GM18505 (cell line): ENCODE measurements around the gene S100A4.
"Not testable (repeated sequence)": the region's sequence is repeated elsewhere in the genome, so short reads cannot be mapped to it uniquely, and the experiment has no call there.

Source experiments
- ATAC-seq: cut with Tn5 transposase; IDR thresholded peaks from one replicate; pipeline ENCODE4 v1.9.1; 2021; ENCODE audit not compliant: unreplicated experiment
- POLR2A ChIP-seq: IDR thresholded peaks from 4 replicates; pipeline ENCODE4 v1.6.1; 2011; ENCODE audit warnings: borderline replicate concordance; ENCODE audit not compliant: insufficient read depth, insufficient read length; ENCODE audit errors: extremely low read depth

Gene S100A4

GRCh38 chr1:153545067-153546055 is at the start of gene S100A4:
Gene S100A4, minus strand, starts transcription at chr1:153545806. Its CDS starts 1,012 bp downstream, at chr1:153544794.
- no peak for ATAC-seq

GRCh38 chr1:153592748-153593147 is 47.1 kb upstream of the S100A4 start:
- TF ChIP-seq POLR2A, result no peak
- no peak for ATAC-seq

More at GRCh38 chr1:153545067-153546055, at the start of gene S100A4:
- peak; percentile 8 for TF ChIP-seq POLR2A

- ATAC-seq, result no peak
- TF ChIP-seq POLR2A, result no peak
Observed at GRCh38 chr1:153588482-153588881, 42.9 kb upstream of the S100A4 start.

GRCh38 chr1:153588033-153588432 is 42.4 kb upstream of the S100A4 start:
- ATAC-seq, result not testable (repeated sequence)

GRCh38 chr1:153587314-153587713 is 41.7 kb upstream of the S100A4 start:
- no peak for TF ChIP-seq POLR2A
- ATAC-seq, result no peak

GRCh38 chr1:153586347-153586746 is 40.7 kb upstream of the S100A4 start:
- TF ChIP-seq POLR2A, result no peak
- no peak for ATAC-seq

GRCh38 chr1:153585006-153585405 is 39.4 kb upstream of the S100A4 start:
- TF ChIP-seq POLR2A, result no peak
- no peak for ATAC-seq

GRCh38 chr1:153583976-153584375 is 38.4 kb upstream of the S100A4 start:
- ATAC-seq, result no peak
- no peak for TF ChIP-seq POLR2A

- not testable (repeated sequence) for ATAC-seq
Observed at GRCh38 chr1:153583514-153583913, 37.9 kb upstream of the S100A4 start.

- ATAC-seq, result not testable (repeated sequence)
Observed at GRCh38 chr1:153582836-153583235, 37.2 kb upstream of the S100A4 start.

GRCh38 chr1:153578936-153579335 is 33.3 kb upstream of the S100A4 start:
- ATAC-seq, result no peak
- no peak for TF ChIP-seq POLR2A

GRCh38 chr1:153578490-153578889 is 32.9 kb upstream of the S100A4 start:
- no peak for ATAC-seq
- TF ChIP-seq POLR2A, result no peak

- ATAC-seq, result no peak
Observed at GRCh38 chr1:153577624-153578051, 32.0 kb upstream of the S100A4 start.

GRCh38 chr1:153577138-153577537 is 31.5 kb upstream of the S100A4 start:
- no peak for ATAC-seq
- TF ChIP-seq POLR2A, result no peak

More at GRCh38 chr1:153577624-153578051, 32.0 kb upstream of the S100A4 start:
- no peak for TF ChIP-seq POLR2A

- ATAC-seq, result not testable (repeated sequence)
Observed at GRCh38 chr1:153575497-153575896, 29.9 kb upstream of the S100A4 start.

GRCh38 chr1:153575081-153575491 is 29.5 kb upstream of the S100A4 start:
- not testable (repeated sequence) for ATAC-seq
